DMS79 (cell line): ENCODE measurements around the gene MANBA.

ENCODE experiments used
- DNase-seq: peaks from one replicate; lab custom pipeline; 2025; lab: John Stamatoyannopoulos, UW

Gene MANBA

GRCh38 chr4:102592256-102592655 lies 168.5 kb downstream of the MANBA start:
- no peak for DNase-seq

GRCh38 chr4:102589743-102590142 lies 171.0 kb downstream of the MANBA start:
- DNase-seq, result no peak

- DNase-seq, result no peak
Measured at GRCh38 chr4:102586644-102587021, 174.1 kb downstream of the MANBA start.

- DNase-seq, result no peak
Measured at GRCh38 chr4:102586002-102586643, 174.6 kb downstream of the MANBA start.

- DNase-seq, result no peak
Measured at GRCh38 chr4:102585329-102585728, 175.4 kb downstream of the MANBA start.

DNA sequence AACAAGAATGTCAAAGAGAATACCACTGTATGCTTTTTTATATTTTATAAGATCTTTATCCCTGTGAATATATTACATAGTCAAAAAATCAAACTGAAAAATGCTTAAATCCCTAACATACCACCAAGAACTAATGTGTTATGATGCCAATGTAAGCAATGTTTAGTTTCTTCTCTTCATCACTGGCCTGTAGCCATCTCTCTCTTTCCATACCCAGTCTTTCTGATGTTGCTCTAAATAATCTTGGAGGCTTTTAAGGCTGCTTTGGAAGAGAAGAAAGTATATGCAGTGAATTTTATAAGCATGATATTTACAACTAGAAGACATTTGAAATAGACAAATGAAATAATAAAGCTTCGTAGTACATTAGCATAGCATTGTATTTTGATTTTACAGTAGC lies 176.7 kb downstream of the MANBA start:
- DNase-seq, result no peak
